HAP-1 (cell line): ENCODE data around the gene IGFL4.
A peak's percentile ranks its signal among the peaks of the same experiment; 100 is the strongest.

ENCODE experiments used
- DNase-seq, 2 experiments: peaks; one replicate each; pipeline ENCODE4 v3.0.0-alpha.2; 2016 to 2020; ENCODE audit warnings: low spot score in 2 of 2
- H3K27me3 ChIP-seq: fragments of 250-450 bp; sonication (Bioruptor Pico); 2 replicates; pipeline ENCODE4 v1.5.1; 2020; ENCODE audit warnings: low read depth, mild to moderate bottlenecking, moderate library complexity
- H3K36me3 ChIP-seq: fragments of 250-450 bp; sonication (Bioruptor Pico); replicated peaks from 2 replicates; pipeline ENCODE4 v1.5.1; 2020; ENCODE audit warnings: mild to moderate bottlenecking
- H3K4me1 ChIP-seq: fragments of 250-450 bp; sonication (Bioruptor Pico); 2 replicates; pipeline ENCODE4 v1.5.1; 2020; ENCODE audit warnings: mild to moderate bottlenecking
- H3K4me3 ChIP-seq: fragments of 250-450 bp; sonication (Bioruptor Pico); 2 replicates; pipeline ENCODE4 v1.5.1; 2020; ENCODE audit warnings: mild to moderate bottlenecking, moderate library complexity
- H3K9me3 ChIP-seq: fragments of 250-450 bp; sonication (Bioruptor Pico); 2 replicates; pipeline ENCODE4 v1.5.1; 2020; ENCODE audit warnings: mild to moderate bottlenecking, moderate library complexity
- in situ Hi-C: fragments of 300-500 bp; cut with MboI; formaldehyde crosslinking; loops from 3 replicates; pipeline ENCODE4 v1.14.3; 2020; ENCODE audit warnings: low sequenced_read_pairs, inconsistent platforms, mixed read lengths

IGFL4 gene

GRCh38 chr19:46022431-46023310 is 18.1 kb downstream of the IGFL4 start, which contains the start of gene PGLYRP1:
Gene PGLYRP1, minus strand, starts transcription at chr19:46023053. Its CDS starts 32 bp downstream, at chr19:46023021.
- Histone ChIP-seq H3K4me1 (no peaks in the 10 kb centered on the region), H3K4me3 (no peak within 1 kb of the TSS)

GRCh38 chr19:46022061-46022430 is 18.8 kb downstream of the IGFL4 start:
- H3K4me3 ChIP-seq: no peak overlapping the region
- H3K9me3 ChIP-seq: no peaks in the 10 kb centered on the region
- H3K27me3 ChIP-seq: no peaks in the 10 kb centered on the region
- peaks cover 13% of the 10 kb centered on the region for H3K36me3 ChIP-seq
- in situ Hi-C loops: no loop called here
- H3K4me1 ChIP-seq: no peaks in the 10 kb centered on the region
- no peak for DNase-seq

More at GRCh38 chr19:46022431-46023310, 18.1 kb downstream of the IGFL4 start, which contains the start of gene PGLYRP1:
- no peaks in the 10 kb centered on the region for H3K9me3 ChIP-seq
- in situ Hi-C loops: no loop called here
- no peaks in the 10 kb centered on the region for H3K27me3 ChIP-seq
- no peak for DNase-seq
- peaks cover 7% of the 10 kb centered on the region; the same call in 1 of the 2 replicates for H3K36me3 ChIP-seq

- peak in 1 of 2 experiments; percentile 32 for DNase-seq
- Histone ChIP-seq H3K36me3 (peaks cover 15% of the 10 kb centered on the region), H3K4me3 (no peak overlapping the region), H3K9me3 (no peaks in the 10 kb centered on the region), H3K27me3 (no peaks in the 10 kb centered on the region), H3K4me1 (no peaks in the 10 kb centered on the region)
- in situ Hi-C loops: no loop called here
These were observed 19.2 kb downstream of the IGFL4 start for GRCh38 chr19:46021531-46022041.

DNA sequence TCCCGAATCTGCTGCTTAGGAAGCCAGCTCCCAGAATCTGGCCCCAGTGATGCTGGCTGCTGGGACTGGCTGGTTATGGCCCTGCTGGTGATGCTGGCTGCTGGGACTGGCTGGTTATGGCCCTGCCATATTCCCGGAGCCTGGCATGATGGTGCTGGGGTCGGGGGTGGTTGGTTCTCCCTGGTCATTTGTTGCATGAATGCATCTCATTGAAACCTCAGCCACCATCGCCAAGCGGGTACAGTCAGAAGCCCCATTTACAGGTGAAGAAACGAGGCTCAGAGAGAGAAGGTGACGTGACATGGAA is 20.0 kb downstream of the IGFL4 start:
- Histone ChIP-seq H3K27me3 (no peaks in the 10 kb centered on the region), H3K9me3 (no peaks in the 10 kb centered on the region), H3K4me1 (no peaks in the 10 kb centered on the region; the same call in 1 of the 2 replicates), H3K36me3 (peaks cover 15% of the 10 kb centered on the region), H3K4me3 (no peak overlapping the region)
- in situ Hi-C loops: no loop called here
- DNase-seq: no peak

GRCh38 chr19:46019270-46019669 is 21.5 kb downstream of the IGFL4 start:
- Histone ChIP-seq H3K4me1 (no peaks in the 10 kb centered on the region; the same call in 1 of the 2 replicates), H3K27me3 (no peaks in the 10 kb centered on the region)
- in situ Hi-C loops: no loop called here

DNA sequence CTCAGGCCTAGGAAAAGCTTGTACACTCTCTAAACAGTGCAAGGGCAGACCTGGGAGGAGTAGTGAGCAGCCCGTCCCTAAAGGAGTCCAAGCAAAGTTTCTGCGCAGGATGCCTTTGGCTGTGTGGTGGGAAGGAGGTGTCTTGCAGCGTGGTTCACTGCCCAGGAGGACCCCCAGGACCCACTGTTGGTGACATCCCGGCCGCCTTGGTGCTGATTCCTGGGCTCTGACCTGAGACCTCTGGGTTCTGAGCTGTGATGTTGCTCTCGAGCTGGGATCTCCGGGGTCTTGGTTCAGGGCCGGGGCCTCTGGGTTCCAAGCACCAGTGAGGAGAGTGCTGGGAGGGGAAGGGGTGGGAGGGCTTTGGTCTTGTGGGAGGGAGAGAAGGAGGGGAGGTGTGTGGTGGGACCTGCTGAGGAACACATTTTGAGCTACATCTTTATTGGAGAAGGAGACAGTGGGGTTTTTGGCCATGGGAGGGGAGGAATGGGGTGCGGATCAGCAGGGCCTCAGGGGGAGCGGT is 22.0 kb downstream of the IGFL4 start:
- H3K9me3 ChIP-seq: no peaks in the 10 kb centered on the region
- no peaks in the 10 kb centered on the region; the same call in 1 of the 2 replicates for H3K4me1 ChIP-seq
- no peak for DNase-seq
- H3K27me3 ChIP-seq: no peaks in the 10 kb centered on the region
- in situ Hi-C loops: no loop called here
- peaks cover 15% of the 10 kb centered on the region for H3K36me3 ChIP-seq
- H3K4me3 ChIP-seq: no peak overlapping the region

More at GRCh38 chr19:46019270-46019669, 21.5 kb downstream of the IGFL4 start:
- Histone ChIP-seq H3K36me3 (peaks cover 15% of the 10 kb centered on the region), H3K9me3 (no peaks in the 10 kb centered on the region), H3K4me3 (no peak overlapping the region)
- no peak for DNase-seq

- H3K4me1 ChIP-seq: no peaks in the 10 kb centered on the region; the same call in 1 of the 2 replicates
- H3K36me3 ChIP-seq: peaks cover 15% of the 10 kb centered on the region
- in situ Hi-C loops: no loop called here
- DNase-seq: no peak
- no peaks in the 10 kb centered on the region for H3K27me3 ChIP-seq
- no peaks in the 10 kb centered on the region for H3K9me3 ChIP-seq
- no peak overlapping the region for H3K4me3 ChIP-seq
These were observed 22.7 kb downstream of the IGFL4 start for GRCh38 chr19:46017874-46018675.

GRCh38 chr19:46017095-46017429 is 23.7 kb downstream of the IGFL4 start:
- H3K27me3 ChIP-seq: no peaks in the 10 kb centered on the region
- in situ Hi-C loops: no loop called here
- peaks cover 15% of the 10 kb centered on the region for H3K36me3 ChIP-seq
- H3K4me3 ChIP-seq: no peak overlapping the region
- DNase-seq: no peak
- H3K4me1 ChIP-seq: no peaks in the 10 kb centered on the region; the same call in 1 of the 2 replicates
- H3K9me3 ChIP-seq: no peaks in the 10 kb centered on the region

- in situ Hi-C loops: no loop called here
- Histone ChIP-seq H3K27me3 (no peaks in the 10 kb centered on the region), H3K4me1 (no peaks in the 10 kb centered on the region; the same call in 1 of the 2 replicates), H3K4me3 (no peak overlapping the region), H3K36me3 (peaks cover 15% of the 10 kb centered on the region), H3K9me3 (no peaks in the 10 kb centered on the region)
- peak; percentile 70 to 89 for DNase-seq
These were observed 24.2 kb downstream of the IGFL4 start for GRCh38 chr19:46016426-46017094.

GRCh38 chr19:46015687-46016425 is 24.9 kb downstream of the IGFL4 start:
- Histone ChIP-seq H3K36me3 (peaks cover 15% of the 10 kb centered on the region), H3K9me3 (no peaks in the 10 kb centered on the region), H3K27me3 (no peaks in the 10 kb centered on the region), H3K4me1 (no peaks in the 10 kb centered on the region; the same call in 1 of the 2 replicates), H3K4me3 (no peak overlapping the region)
- DNase-seq: no peak
- in situ Hi-C loops: no loop called here

DNA sequence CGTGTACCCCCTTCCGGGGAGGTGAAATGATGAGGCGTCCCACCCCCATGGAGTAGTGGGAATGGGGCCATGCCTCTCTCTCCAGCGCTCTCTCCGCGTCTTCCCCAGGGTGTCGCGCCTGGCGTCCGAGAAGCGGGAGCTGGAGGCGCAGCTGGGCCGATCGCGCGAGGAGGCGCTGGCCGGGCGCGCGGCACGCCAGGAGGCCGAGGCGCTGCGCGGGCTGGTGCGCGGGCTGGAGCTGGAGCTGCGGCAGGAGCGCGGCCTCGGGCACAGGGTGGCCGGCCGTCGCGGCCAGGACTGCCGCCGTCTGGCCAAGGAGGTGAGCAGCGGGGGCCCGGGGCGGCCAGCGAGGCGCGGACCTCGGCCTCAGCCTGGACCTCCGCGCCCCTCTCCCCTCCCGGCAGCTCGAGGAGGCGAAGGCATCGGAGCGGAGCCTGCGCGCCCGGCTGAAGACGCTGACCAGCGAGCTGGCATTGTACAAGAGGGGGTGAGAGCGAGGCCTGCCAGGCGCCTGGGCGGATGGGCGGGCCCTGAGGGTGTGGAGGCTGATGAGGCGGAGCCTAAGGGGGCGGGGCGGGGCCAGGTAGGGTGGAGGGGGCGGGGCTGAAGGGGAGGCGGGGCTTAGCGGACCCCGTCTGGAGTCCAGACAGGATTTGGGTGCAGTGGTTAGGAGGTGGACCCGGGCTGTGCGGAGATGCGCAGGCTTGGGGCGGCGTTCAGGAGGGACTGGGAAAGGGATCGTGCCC is 25.7 kb downstream of the IGFL4 start:
- in situ Hi-C loops: no loop called here
- Histone ChIP-seq H3K4me3 (no peak overlapping the region), H3K36me3 (peaks cover 15% of the 10 kb centered on the region), H3K27me3 (no peaks in the 10 kb centered on the region), H3K4me1 (no peaks in the 10 kb centered on the region; the same call in 1 of the 2 replicates), H3K9me3 (no peaks in the 10 kb centered on the region)
- no peak for DNase-seq

DNA sequence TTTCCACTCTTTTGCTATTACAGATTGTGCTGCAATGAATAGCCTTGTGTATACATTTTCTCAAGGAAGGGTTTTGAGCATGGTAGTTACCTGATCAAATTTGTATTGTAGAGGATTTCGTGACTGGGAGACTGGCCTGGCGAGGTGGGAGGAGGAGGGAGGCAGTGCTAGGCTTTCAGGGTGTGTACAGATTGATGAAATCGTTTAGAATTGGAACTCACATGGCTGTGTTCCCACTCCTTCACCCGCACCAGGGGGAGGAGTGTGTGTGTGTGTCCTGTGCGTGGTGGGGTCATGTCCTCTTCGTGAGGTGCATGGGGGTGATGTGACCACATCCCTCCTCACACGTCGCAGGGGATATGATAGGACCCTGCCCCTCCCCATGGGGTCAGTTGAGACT is 26.3 kb downstream of the IGFL4 start:
- peaks cover 15% of the 10 kb centered on the region for H3K36me3 ChIP-seq
- H3K9me3 ChIP-seq: no peaks in the 10 kb centered on the region
- DNase-seq: no peak
- no peaks in the 10 kb centered on the region for H3K27me3 ChIP-seq
- in situ Hi-C loops: no loop called here
- no peaks in the 10 kb centered on the region; the same call in 1 of the 2 replicates for H3K4me1 ChIP-seq
- no peak overlapping the region for H3K4me3 ChIP-seq
